HepG2 (cell line): ENCODE results near the gene MED23. TPM values are rescaled to one million over a fixed set of nuclear protein-coding genes. Genes with fewer than 3 reads are reported as not detected.
A peak's percentile ranks its signal among the peaks of the same experiment; 100 is the strongest.

ENCODE experiments used
- AHDC1 ChIP-seq: sonication (generic); formaldehyde crosslinking; IDR thresholded peaks from 2 replicates; pipeline ENCODE4 v1.5.1; 2020; ENCODE audit warnings: mild to moderate bottlenecking, missing genetic modification reagents, borderline replicate concordance
- ELF3 ChIP-seq: IDR thresholded peaks from 2 replicates; pipeline ENCODE4 v1.6.1; 2016; ENCODE audit warnings: missing genetic modification reagents, missing compliant biosample characterization
- ETV6 ChIP-seq: sonication (generic); formaldehyde crosslinking; conservative IDR thresholded peaks from 2 replicates; pipeline ENCODE4 v1.4.0; 2020; ENCODE audit warnings: missing genetic modification reagents
- FOXC1 ChIP-seq: sonication (generic); formaldehyde crosslinking; IDR thresholded peaks from 2 replicates; pipeline ENCODE4 v1.8.0; 2022; ENCODE audit warnings: mild to moderate bottlenecking, missing genetic modification reagents, borderline replicate concordance
- KMT2B ChIP-seq: IDR thresholded peaks from 2 replicates; pipeline ENCODE4 v1.6.1; 2016; ENCODE audit warnings: missing genetic modification reagents, missing compliant biosample characterization
- MAFF ChIP-seq: IDR thresholded peaks from 2 replicates; pipeline ENCODE4 v1.6.1; 2011; ENCODE audit warnings: low read depth, low read length, improper control_type of control experiment
- MAZ ChIP-seq, 2 experiments: sonication (generic) in 1 of 2; formaldehyde crosslinking in 1 of 2; IDR thresholded peaks; 2 replicates each; pipeline versions ENCODE4 v1.5.0 to v1.6.1; 2012 to 2020; ENCODE audit warnings: low read depth in 2 of 2, mild to moderate bottlenecking in 2 of 2, borderline replicate concordance in 1 of 2, improper control_type of control experiment in 1 of 2, low read length in 1 of 2, missing genetic modification reagents in 1 of 2, moderate library complexity in 1 of 2
- MTA1 ChIP-seq: sonication (generic); formaldehyde crosslinking; IDR thresholded peaks from 2 replicates; pipeline ENCODE4 v1.4.0; 2020; ENCODE audit warnings: missing genetic modification reagents, mild to moderate bottlenecking, borderline replicate concordance
- NCOA2 ChIP-seq: sonication (generic); formaldehyde crosslinking; IDR thresholded peaks from 2 replicates; pipeline ENCODE4 v1.8.0; 2022; ENCODE audit warnings: inconsistent platforms
- SATB2 ChIP-seq: sonication (generic); formaldehyde crosslinking; IDR thresholded peaks from 2 replicates; pipeline ENCODE4 v1.5.0; 2020; ENCODE audit warnings: missing genetic modification reagents
- SIN3A ChIP-seq: IDR thresholded peaks from 2 replicates; pipeline ENCODE4 v1.6.1; 2011; ENCODE audit warnings: low read depth, mild to moderate bottlenecking, control low read depth, low read length, borderline replicate concordance
- TEAD3 ChIP-seq: optimal IDR thresholded peaks from 2 replicates; pipeline ENCODE3; 2016; ENCODE audit warnings: borderline replicate concordance
- ZBTB44 ChIP-seq: sonication (generic); formaldehyde crosslinking; IDR thresholded peaks from 2 replicates; pipeline ENCODE4 v1.4.0; 2020; ENCODE audit warnings: missing genetic modification reagents
- ZNF143 ChIP-seq: sonication (generic); formaldehyde crosslinking; IDR thresholded peaks from 2 replicates; pipeline ENCODE4 v1.4.0; 2020; ENCODE audit warnings: missing genetic modification reagents
- ZNF251 ChIP-seq: sonication (generic); formaldehyde crosslinking; IDR thresholded peaks from 2 replicates; pipeline ENCODE4 v1.9.0; 2021; ENCODE audit warnings: mild to moderate bottlenecking, missing genetic modification reagents
- ZNF510 ChIP-seq: sonication (generic); formaldehyde crosslinking; IDR thresholded peaks from 2 replicates; pipeline ENCODE4 v1.4.0; 2020; ENCODE audit warnings: low read depth, mild to moderate bottlenecking, missing genetic modification reagents
- ZNF878 ChIP-seq: sonication (generic); formaldehyde crosslinking; IDR thresholded peaks from 2 replicates; pipeline ENCODE4 v1.8.1; 2023; ENCODE audit warnings: mild to moderate bottlenecking, missing genetic modification reagents, moderate library complexity
- ZSCAN5A ChIP-seq: sonication (generic); formaldehyde crosslinking; IDR thresholded peaks from 2 replicates; pipeline ENCODE4 v1.8.0; 2022; ENCODE audit warnings: mild to moderate bottlenecking, missing genetic modification reagents, borderline replicate concordance
- polyA plus RNA-seq, 8 experiments: library from polyadenylated mRNA; depleted of rRNA in 3 of 8; stranded (reverse) in 7 of 8; unstranded in 1 of 8; fragments of >200 nt; fragmentation: Illumina TruSeq in 4 of 8; extraction: Trizol in 4 of 8; gene quantifications; 2 replicates each; pipeline versions ENCODE4 v1.2.1 to v1.2.3, GENCODE V29; 2011 to 2016; ENCODE audit warnings: low read depth in 4 of 8, missing spikeins in 1 of 8, mixed read lengths in 1 of 8; ENCODE audit not compliant: insufficient read depth in 1 of 8
- total RNA-seq, 5 experiments: library from RNA; depleted of rRNA; stranded (reverse); fragments of >200 nt; fragmentation: Illumina TruSeq; extraction: Trizol; gene quantifications; 2 replicates each; pipeline ENCODE4 v1.2.3, GENCODE V29; 2016; ENCODE audit warnings: low read depth in 1 of 5
- TF ChIP-seq, protein P1 (sequence below): sonication (generic); formaldehyde crosslinking; IDR thresholded peaks from 2 replicates; pipeline ENCODE4 v1.5.0; 2020; ENCODE audit warnings: missing genetic modification reagents, mild to moderate bottlenecking, borderline replicate concordance

The MED23 gene
- total and polyA plus RNA-seq, 2 of the 13 experiments (the other 11 are each of a cell fraction or from before 2014, with no cell fraction given) = 34.9 to 50.5 TPM

GRCh38 chr6:131636880-131637792 is 9.1 kb upstream of the MED23 start, which contains the start of gene ENPP3 (continued):
- TF ChIP-seq ELF3 (CRISPR knock-in tag) (0 out of 2 replicates have a peak, but pooled peaks have one; percentile 44), ZSCAN5A (CRISPR knock-in tag) (no peak), ZNF510 (CRISPR knock-in tag) (no peak), TEAD3 (peak; percentile 31), ZNF878 (CRISPR knock-in tag) (peak; percentile 74; the same call in 1 of the 2 replicates), SIN3A (no peak), ZBTB44 (CRISPR knock-in tag) (no peak), ZNF143 (CRISPR knock-in tag) (no peak), ZNF251 (CRISPR knock-in tag) (no peak), KMT2B (CRISPR knock-in tag) (peak; percentile 62; the same call in 1 of the 2 replicates), AHDC1 (CRISPR knock-in tag) (peak; percentile 19; the same call in 1 of the 2 replicates), MAFF (peak; percentile 20; the same call in 1 of the 2 replicates), FOXC1 (CRISPR knock-in tag) (no peak), SATB2 (CRISPR knock-in tag) (no peak), MAZ (IDR thresholded peaks at IDR 0.05; ENCODE audit: borderline replicate concordance, low read depth, low read length) (no peak), MAZ (CRISPR knock-in tag; IDR thresholded peaks at IDR 0.05; ENCODE audit: low read depth) (no peak), NCOA2 (CRISPR knock-in tag) (peak; percentile 19; the same call in 1 of the 2 replicates), MTA1 (CRISPR knock-in tag) (no peak), ETV6 (CRISPR knock-in tag) (no peak)
- TF ChIP-seq, protein P1, sequence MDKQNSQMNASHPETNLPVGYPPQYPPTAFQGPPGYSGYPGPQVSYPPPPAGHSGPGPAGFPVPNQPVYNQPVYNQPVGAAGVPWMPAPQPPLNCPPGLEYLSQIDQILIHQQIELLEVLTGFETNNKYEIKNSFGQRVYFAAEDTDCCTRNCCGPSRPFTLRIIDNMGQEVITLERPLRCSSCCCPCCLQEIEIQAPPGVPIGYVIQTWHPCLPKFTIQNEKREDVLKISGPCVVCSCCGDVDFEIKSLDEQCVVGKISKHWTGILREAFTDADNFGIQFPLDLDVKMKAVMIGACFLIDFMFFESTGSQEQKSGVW (CRISPR knock-in tag) = no peak
